Measurements from ENCODE around the gene TPCN2. TPM values are rescaled to one million over a fixed set of nuclear protein-coding genes. Genes with fewer than 3 reads are reported as not detected.

The TPCN2 gene
- total RNA-seq (2022; extraction: Qiagen RNA extraction), result 8.7 to 14.1 TPM (median 12.8 TPM) in 5 replicates

DNA sequence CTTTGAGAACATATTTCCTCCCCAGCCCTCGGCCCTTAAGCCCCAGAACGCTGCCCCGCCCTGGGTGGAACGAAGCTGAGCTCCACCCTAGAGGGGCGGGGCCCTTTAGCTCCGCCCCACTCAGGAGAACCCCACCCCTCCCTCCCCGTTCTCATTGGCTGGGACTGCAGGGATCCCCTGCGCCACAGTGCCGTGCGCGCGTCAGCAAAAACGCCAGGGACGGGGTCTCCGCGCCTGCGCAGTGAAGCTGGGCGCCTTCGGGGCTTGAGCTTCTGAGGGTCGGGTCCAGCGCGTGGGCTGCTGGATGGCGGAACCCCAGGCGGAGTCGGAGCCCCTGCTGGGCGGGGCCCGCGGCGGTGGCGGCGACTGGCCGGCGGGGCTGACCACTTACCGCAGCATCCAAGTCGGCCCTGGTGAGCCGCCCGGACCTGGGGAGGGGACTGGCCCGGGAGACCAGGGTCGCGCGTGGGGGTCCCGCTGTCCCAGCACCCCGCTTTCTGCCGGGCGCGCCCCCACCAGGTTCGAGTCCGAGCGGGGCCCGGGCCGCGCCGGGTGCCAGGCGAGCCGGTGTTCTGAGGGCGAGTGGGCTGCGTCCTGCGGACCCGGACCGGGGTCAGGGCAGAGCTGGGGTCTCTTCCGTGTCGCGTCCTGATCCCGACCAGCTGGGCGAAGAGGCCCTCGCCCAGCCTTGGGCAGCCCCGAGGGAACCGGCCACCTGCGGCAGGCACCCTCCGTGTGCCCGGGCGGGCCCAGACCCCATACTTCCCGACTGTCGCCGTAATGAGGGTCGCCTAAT is at the start of gene TPCN2:
TSS of gene TPCN2 (plus strand) at position 239 of the 796 bp plus-strand sequence. CDS start at position 305, 66 bp downstream.

DNA sequence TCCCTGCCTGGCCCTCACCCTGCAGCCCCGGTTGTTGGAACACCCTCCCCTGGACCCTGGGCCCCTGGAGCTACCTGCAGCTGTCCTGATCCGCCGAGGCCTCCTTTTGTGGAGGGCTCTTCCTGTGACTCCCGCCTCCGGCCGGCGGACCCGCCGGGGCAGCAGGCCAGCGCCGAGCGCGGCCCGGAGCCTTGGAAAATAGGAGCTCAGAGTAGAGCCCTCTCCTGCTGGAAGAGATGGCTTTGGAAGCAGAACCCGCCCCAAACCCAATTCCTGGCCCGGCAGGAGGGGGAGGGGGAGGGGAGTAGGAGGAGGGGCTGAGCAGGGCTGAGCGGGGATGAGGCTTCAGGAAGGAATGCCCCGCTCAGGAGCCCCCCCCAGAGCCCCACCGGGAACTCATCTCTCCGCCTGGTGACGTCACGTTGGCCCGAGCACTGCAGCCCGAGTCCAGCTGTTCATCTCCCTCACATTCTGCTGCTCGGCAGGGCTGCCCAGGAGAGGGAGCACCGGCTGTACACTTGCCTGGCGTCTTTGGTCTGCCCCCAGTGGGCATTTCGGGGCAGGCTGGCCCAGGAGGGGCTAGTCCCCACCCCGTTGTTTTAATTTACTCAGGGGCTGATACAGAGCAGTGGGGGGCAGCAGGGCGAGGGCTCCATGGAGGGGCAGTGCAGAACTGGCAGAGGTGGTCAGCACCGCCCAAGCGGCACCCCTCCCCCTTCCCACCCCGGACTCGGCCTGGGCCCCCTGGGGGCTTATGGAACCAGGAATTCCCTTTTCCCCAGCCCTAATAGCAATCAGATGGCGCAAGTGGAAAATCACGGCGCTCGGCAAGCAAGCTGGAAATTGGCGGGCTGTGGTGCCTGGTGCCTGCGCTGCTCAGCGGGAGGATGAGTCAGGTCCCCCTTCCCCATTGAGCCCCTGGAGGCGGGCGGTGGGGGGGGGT is 35.5 kb upstream of the TPCN2 start, which contains the start of gene MRGPRF:
TSS of gene MRGPRF (minus strand) at position 238 of the 943 bp plus-strand sequence. CDS start 3,345 bp downstream, outside the sequence.

DNA sequence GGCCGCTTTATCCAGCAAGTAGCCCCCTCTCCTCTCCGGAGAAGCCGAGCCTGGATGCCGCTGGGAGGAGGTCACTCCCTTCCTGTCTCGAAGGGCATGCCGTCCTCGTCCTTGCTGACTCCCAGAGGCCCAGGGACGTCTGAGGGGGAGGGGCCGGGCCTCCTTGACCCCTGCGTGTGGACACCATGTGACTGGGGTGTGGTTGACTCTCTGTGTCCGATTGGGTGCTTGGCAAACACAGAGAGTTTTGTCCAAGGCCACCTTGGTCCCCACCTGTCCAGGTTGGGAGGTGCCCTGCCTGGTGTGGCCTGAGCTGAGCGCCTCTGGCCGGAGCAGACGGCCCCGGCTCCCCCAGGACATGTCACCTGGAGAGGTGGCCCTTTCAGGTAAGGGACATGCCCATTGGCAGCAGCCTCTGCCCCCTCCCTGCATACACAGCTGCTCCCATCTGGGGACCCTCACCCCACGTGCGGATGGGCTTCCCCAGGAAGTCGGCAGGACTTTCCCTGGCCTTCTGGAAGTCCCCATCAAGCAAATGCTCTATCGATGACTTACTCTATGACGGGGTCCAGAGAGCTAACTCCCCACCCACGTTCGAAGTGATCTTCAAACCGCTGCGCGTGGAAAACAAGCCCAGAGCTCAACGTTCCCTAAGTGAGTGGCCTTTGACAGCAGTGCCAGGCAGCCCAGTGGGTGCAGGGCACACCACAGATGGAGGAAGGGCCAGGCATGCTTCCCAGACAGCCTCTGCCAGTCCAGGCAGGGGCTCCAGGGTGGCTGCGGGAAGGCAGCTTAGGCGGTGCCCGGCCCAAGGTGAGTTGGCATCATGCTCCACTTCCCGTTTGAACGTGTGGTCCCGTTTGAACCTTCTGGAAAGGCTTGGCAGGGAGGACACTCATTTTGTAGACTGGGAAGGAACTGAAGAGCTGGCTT is 106.8 kb downstream of the TPCN2 start, which contains the start of gene SMIM38:
TSS of gene SMIM38 (plus strand) at position 634 of the 933 bp plus-strand sequence. CDS start 1,912 bp downstream, outside the sequence.

Other genes starting within 250 kb of the TPCN2 start
- gene CPT1A, start 207.0 kb upstream of the TPCN2 start, total RNA-seq (2022; extraction: Qiagen RNA extraction), result 27.9 to 32.8 TPM (median 31.7 TPM) in 5 replicates
- 126 to 143 TPM (median 134 TPM) in 5 replicates for gene MRPL21, start 145.1 kb upstream of the TPCN2 start, total RNA-seq (2022; extraction: Qiagen RNA extraction)
- gene IGHMBP2, start 145.0 kb upstream of the TPCN2 start, total RNA-seq (2022; extraction: Qiagen RNA extraction), result 12.7 to 16.8 TPM (median 15.4 TPM) in 5 replicates
- gene MRGPRD, start 67.9 kb upstream of the TPCN2 start, total RNA-seq (2022; extraction: Qiagen RNA extraction), result not detected in 5 replicates
- gene MRGPRF, start 35.7 kb upstream of the TPCN2 start, total RNA-seq (2022; extraction: Qiagen RNA extraction), result 0.06 to 0.12 TPM in 2 of 5 replicates, not detected in the others
- gene SMIM38, start 107.0 kb downstream of the TPCN2 start, total RNA-seq (2022; extraction: Qiagen RNA extraction), result 0.06 to 0.11 TPM in 2 of 5 replicates, not detected in the others
- gene MYEOV, start 245.2 kb downstream of the TPCN2 start, total RNA-seq (2022; extraction: Qiagen RNA extraction), result 101 to 124 TPM (median 121 TPM) in 5 replicates